Occipital lobe (tissue), 2 donors: Measurements from ENCODE around the gene CNTNAP2. TPM values are rescaled to one million over a fixed set of nuclear protein-coding genes. Genes with fewer than 3 reads are reported as not detected.
A peak's percentile ranks its signal among the peaks of the same experiment; 100 is the strongest.
"Not testable (repeated sequence)": the region's sequence is repeated elsewhere in the genome, so short reads cannot be mapped to it uniquely, and the experiment has no call there.

Experiments
- DNase-seq: peaks from one replicate; lab custom pipeline; 2025; lab: John Stamatoyannopoulos, UW
- total RNA-seq: library from RNA; depleted of rRNA; stranded (reverse); fragments of >200 nt; gene quantifications from one replicate; pipeline ENCODE4 v1.2.3, GENCODE V29; 2014

The CNTNAP2 gene
- total RNA-seq, 1 donor from 2014 or later, result 37.3 TPM

DNA sequence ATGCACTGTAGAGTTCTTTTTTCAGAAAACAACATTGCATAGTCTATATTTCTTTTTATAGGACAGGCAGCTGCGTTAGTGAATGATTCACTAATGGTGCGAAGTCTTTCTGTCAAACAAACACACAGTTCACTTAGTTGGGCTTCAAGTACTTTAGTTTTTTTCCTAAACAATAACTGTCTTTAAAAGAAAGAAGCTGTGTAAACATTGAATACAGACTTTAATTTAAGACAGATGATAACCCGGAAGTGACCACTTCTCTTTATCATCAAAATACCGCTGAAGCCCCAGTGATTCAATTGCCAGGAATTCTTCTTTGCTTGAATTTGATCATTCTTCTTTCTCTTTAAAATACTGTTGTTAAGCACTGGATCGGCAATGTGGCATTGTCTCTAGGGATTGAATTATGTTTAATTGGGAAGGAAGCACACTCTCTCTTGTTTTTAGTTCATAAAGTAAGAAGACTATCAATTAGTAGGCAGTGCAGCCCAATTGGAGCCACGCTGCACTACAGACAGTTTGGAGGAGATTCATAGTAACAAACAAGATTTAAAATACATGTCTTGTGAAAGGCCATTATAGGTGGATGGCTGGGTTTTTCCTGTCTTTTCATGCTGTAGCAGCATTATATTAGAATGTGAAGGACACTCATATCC, 30.4 kb downstream of the CNTNAP2 start:
- DNase-seq, result no peak

DNA sequence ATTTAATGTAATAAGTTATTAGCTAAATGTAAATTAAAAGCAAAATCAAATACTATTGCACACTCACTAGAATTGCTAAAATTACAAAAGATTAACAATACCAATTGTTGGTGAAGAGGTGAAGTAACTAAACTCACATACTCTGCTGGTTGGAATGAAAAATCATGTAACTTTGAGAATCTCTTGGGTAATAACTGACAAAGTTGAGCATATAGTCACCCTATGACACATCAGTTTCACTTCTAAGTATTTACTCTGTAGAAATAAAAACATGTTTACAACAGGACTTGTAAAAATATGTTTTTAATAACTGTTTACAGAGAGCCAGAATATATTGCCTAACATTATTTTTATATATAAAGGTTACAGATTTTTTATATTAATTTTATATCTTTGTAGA, 33.6 kb downstream of the CNTNAP2 start:
- no peak for DNase-seq

DNA sequence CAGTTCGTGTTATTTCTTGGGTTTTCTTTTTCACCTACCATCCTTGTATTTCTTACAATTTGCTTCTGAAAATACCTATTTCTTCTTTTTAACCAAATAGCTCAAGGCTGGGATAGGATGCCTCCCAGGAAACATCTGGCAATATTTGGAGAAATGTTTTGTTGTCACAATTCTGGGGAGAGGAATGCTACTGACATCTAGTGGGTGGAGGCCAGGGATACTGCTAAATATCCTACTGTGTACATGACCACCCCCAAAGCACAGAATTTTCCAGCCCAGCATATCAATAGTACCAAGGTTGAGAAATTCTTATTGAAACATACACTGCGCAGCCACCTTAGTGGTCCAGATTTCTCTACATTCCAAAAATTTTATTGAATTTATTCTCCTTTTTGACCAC, 55.5 kb downstream of the CNTNAP2 start:
- DNase-seq, result no peak

DNA sequence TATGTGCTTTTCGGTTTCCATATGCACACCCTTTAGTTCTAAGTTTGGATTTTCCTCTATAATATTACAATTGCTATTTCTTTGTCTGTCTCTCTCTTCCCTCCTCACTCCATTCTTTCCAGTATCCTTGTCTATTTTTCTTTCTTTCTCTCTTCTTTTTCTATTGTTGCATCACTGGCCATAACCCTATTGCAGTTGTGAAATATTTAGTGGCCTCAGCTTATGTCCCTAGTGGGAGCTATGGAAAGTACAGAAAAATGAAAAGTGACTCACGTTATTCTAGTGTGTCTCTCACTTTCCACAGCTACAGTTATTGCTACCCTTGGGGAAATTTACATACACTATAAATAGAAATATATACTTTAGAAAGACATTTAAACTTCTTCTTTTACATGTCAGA, 59.1 kb downstream of the CNTNAP2 start:
- DNase-seq, result no peak

DNA sequence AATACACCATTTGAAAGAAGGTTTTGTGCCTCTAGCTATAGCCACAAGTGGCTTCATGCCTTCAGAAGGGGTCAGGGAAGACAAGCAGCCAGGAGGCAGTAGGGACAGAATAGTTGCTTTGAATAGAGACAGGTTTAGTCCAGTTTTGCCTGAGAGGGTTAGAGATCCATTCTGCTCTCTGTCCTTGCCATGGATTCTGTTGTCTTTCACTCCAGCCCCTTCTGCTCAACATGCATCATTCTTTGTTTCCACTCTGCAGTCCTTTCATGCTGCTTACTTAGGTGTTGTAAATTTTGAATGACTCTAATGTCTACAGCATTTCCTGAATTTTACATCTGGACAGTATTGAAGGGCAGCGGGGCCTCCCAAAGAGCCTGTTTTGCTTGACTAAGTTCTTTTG, 60.3 kb downstream of the CNTNAP2 start:
- DNase-seq, result no peak

DNA sequence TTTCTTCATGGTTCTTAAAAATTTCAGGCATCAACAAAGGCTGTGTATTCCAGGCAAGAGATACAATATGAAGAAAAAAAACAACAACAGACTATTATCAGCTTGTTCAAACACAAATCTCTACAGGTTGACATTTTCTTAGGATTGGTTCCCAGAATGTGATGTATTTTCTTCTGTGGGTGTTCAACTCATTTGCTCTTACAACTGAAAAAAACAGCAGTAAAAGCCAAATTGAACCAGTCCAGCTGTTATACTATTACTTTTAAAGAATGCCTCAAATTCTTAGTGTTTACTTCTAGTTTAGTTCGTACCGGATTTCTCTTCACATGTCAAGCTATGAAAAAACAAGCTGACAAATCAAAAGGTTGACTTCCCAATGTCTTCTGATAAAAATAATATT, 60.7 kb downstream of the CNTNAP2 start:
- no peak for DNase-seq

DNA sequence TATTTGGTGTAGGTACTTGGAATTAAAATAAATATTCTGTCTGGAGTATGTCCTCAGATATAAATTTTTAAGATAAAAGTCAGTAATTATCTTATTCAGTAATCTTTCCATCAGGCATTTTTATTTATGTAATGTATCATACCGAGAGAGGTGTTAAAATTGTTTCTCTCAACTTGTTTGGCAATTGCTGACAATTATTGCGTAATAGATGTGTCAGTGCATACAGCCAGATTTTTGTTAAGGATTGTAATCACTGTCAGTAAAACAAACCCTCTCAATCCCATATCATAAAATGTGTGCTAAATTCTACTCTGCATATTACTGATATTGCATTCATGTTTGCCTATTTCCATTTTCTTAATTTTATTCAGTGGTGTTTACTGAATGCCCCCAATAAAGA, 69.2 kb downstream of the CNTNAP2 start:
- no peak for DNase-seq

DNA sequence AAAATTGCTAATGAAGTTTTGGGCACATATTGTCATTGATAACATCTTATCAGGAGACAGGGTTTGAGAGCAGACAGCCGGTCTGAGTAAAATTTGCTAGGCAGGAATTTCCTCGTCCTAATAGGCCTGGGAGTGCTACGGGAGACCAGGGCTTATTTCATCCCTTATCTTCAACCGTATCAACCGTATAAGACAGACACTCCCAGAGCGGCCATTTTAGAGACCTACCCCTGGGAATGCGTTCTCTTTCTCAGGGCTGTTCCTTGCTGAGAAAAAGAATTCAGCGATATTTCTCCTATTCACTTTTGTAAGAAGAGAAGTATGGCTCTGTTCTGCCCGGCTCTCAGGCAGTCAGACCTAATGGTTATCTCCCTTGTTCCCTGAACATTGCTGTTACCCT, 74.8 kb downstream of the CNTNAP2 start:
- not testable (repeated sequence) for DNase-seq

DNA sequence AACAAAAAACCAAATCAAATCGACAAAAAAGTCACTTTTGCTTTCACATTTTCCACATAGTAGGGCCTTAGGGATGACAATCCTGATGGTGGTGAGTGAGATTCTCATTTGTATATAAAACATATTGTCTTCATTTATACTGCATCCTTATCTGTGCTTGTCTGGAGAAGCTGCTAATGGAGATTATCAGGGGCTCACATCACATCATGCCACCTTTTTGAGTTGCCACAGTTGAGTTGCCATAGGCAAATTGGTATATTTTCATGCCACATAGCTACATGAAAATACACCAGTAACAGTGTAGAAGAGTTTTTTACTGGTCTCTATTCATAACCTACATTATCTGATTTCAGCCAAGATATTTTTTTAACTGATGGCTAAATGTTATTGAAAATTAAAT, 85.3 kb downstream of the CNTNAP2 start:
- DNase-seq, result no peak

DNA sequence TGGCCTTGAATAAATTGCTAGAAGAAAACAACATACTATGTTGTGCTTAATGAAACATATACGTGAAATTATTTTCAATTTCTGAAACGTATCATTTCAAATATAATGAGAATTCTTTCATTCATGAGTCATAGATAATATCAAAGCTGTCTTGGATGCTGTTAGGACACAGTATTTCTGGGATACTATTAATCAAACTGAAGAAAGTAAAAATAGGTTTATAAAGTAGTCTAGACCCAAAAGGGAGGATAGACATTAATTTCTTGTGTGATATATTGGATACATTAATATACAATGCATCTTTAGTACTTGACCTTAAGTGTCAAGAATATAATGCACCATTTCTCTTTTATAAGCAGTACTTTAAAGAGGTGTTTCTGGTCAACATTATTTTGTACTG, 89.7 kb downstream of the CNTNAP2 start:
- no peak for DNase-seq

DNA sequence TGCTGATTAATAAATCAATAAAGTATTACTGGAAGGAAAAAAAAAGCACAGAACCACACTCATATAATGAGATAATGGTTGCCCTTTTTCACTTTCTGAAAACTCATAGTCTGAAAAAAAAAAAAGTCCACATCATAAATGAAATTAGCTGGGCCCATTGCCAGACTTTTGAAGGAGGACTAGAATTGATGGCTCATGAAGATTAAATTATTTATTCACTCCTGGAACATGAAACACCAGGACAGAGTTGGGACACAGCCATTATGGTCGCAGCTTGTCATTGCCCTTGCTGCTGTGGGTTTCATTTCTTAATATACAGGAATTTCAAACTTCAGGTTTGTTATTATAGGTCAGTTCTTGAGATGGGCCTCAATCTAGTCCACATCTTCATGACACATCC, 91.9 kb downstream of the CNTNAP2 start:
- DNase-seq, result no peak

DNA sequence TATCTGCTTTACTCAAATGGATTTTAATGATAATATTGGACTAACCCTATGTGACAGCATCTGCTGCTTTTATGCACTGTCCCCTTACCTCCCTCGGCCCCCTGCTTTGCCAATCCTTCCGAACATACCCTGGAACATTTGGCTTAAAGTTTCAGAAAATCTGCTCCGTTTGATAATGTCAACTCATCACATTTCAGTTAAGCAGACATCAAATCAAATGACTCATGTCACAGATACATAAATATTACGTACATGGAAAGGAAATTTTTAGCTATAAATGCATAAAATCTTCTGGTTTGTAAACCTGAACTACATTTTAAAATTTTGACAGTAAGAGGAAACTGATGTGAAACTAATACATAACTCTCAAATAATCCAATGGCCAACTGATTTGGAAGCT, 98.2 kb downstream of the CNTNAP2 start:
- DNase-seq, result no peak

DNA sequence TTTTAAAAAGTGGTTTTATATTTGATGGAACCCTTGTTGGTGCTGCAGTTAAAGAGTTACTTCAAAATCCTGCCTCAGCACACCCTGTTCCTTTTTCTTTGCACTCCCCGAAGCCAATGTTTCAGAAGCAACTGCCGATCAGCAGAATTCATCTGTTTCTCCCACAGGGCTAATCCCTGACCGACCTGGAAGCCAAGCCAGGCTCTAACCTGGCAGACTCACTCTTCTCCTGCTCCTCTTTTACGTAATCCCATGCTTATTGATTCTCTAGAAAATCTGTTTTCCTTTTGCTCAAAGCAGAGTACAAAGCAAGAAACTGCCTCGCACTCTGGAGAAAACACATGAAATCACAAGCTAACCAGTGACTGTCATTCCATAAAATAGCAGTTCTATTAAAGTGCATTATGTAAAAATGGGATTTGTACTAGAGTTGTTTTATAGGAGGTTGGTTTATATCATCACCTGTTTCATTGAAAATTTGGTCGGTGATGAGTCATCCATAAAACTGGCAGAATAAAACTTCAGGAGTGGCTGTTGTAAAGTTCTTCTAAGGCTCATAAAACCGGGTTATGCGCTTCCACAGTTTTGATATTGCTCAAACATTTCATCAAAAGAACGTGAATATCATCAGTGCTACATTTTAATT, 99.9 kb downstream of the CNTNAP2 start:
- no peak for DNase-seq

DNA sequence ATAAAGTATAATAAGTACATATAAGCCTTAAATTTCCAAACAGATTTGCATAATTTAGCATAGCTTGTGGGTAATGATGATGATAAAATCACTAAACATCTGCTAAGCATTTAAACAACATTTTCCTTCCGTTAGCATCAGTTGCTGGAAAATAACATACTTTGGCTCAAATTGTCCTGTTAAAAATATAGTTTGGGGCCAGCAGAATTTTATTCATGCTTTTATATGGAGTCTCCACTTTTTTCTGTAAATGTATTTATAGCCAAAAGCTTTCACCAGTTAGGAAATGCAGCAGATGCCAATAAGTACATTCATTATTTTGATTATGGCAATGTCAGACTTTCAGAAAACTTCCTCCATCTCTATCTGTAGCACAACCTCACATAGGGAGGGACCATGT, 107.2 kb downstream of the CNTNAP2 start:
- DNase-seq, result no peak

DNA sequence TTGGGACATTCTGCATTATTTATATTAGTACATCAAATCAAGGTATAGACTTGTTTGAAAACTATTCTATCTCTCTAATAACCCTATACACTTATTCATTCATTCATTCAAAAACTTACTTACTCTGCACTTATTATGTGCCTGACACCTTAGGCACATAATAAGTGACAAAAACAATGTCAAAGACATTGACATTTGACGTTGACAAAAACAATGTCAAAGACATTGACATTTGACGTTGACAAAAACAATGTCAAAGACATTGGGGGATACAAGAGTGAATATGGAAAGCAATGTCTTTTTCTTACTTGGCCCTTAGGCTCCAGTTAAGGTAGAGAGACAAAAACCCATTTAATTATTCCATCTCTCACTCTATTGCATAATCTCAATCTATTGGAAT, 116.0 kb downstream of the CNTNAP2 start:
- DNase-seq, result no peak

DNA sequence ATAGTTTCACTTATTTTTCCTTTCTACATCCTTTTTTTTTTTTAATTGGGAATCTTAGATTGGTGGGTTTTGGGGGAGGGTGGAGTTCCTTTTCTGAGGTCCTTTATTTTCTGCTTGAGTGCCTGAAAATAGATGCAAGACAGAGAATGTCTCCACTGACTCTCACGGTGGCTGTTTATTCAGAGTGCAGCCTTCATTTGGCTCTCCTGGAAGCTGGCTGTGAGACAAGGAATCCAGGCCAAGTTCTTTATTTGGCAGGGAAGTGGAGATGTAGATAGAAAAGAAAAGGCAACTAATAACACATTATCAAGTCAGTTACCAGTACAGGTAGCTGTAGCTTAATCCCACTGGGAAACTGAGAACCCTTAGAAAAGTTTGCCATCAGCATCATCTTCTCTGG, 118.6 kb downstream of the CNTNAP2 start:
- DNase-seq, result peak; percentile 14

DNA sequence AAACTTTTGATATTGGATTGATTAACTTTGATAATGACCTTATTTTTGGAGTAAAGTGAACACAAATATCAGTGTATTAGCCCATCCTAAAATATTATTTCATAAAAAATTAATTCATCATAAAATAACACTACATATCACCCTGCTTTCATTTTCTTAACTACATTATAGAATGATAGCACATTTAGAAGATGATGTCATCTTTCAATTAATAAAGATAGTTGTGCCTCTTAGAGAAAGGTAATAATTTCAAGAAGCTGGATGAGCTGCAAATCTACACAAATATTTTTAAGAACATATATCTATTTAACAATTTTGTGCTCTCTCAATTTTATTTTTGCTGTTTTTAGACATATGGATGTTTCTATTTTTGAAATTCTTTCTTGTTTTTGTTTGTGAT, 126.1 kb downstream of the CNTNAP2 start:
- DNase-seq, result no peak

DNA sequence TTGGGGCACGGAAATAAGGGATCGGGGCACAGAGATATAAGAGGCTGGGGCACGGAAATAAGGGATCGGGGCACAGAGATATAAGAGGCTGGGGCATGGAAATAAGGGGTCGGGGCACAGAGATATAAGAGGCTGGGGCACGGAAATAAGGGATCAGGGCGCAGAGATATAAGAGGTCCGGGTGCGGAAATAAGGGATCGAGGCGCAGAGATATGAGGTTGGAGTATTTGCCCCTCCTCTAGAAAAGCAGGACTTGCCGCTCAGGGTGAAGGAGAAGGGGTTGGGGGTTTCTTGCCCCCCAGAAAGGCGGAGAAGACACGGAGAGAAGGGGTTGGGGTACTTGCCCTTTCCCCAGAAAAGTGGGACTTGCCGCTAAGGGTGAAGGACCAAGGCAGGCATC, 131.4 kb downstream of the CNTNAP2 start:
- DNase-seq, result not testable (repeated sequence)

DNA sequence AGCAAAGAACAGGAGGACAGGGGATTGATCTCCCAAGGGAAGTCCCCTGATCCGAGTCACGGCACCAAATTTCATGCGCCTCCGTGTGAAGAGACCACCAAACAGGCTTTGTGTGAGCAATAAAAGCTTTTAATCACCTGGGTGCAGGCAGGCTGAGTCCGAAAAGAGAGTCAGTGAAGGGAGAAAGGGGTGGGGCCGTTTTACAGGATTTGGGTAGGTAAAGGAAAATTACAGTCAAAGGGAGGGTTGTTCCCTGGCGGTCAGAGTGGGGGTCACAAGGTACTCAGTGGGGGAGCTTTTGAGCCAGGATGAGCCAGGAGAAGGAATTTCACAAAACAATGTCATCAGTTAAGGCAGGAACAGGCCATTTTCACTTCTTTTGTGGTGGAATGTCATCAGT, 132.1 kb downstream of the CNTNAP2 start:
- DNase-seq, result not testable (repeated sequence)

DNA sequence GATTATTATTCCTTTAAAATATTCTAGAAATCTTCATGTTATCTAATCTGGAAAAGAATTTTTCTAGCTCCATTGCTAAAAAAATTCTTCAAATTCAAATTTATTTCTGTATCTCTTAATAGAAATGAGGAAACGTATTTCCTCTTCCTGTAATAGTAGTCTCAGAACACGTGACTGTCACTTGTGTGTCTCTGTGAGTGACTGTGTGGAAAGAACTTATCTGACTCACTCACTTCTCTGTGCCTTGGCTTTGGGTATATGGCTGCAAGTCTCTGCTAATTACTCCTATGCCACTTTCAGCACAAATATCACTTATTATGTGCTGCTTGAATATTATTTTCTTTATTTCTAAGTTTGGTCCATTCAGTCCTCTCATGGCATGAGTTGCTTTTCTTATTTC, 132.7 kb downstream of the CNTNAP2 start:
- DNase-seq, result no peak

DNA sequence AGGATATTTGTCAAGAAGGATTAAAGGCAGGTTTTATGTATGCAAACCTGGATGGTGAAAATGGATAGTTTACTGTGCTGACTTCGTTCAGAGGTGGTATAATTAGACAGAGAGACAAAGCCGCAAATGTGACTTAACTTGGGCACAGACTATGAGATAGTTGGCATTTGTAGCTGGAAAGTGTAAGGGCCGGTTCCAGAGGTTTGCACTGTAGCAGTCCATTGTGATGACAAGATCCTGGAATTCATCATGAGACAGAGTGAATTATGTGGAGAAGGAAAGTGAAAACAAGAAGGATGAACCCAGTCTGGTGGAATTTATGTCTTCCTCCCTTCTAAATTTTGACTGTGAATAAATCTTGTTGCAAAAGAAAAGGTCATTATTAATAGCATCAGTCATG, 139.0 kb downstream of the CNTNAP2 start:
- no peak for DNase-seq

DNA sequence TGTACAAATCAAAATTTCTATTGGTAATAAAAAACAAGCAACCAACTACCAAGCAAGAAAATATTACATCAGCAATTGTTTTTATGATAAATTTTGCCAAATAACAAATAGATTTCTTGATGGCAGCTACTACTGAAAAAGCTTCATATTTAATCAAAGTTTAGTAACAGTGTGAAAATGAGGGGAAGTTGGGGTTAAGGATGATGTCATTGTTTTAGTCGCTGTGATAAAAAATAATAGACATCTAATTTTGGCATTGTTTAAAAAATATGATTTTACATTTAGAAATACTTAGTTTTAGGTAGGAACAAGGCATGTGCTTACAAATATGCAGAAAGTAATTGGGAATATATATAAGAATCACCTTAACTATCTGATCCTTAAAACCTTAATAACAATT, 145.9 kb downstream of the CNTNAP2 start:
- no peak for DNase-seq

DNA sequence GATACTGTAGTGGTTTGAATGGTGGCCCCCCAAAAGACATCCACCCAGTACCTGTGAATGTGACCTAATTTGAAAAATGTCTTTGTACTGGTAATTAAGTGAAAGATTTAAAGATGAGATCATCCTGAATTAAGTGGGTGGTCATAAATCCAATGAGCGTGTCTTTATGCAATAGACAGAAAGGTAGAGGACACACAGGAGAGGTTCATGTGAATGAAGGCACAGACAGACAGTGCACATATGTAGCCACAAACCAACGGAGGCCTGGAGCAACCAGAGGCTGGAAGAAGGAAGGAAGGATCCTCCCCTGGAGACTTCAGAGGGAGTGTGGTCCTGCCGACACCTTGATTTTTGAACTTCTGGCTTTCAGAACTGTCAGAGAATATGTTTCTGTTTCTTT, 160.3 kb downstream of the CNTNAP2 start:
- no peak for DNase-seq

DNA sequence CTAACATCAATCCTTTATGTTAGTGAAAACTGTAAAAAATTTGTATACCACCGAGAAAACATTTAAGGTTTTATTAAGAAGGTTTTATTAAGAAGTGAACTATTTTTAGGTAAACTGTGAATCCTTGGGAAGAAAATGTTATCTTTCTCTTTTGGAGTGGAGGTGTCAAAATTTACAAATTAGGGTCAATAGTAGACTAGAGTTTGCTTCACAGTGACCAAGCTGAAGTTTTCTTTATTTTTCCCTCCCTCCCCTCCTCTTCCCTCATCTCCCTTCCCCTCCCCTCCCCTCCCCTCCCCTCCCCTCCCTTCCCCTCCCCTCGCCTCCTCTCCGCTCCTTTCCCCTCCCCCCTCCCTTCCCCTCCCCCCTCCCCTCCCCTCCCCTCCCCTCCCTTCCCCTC, 168.8 kb downstream of the CNTNAP2 start:
- DNase-seq, result no peak
